ENCODE results near the gene HCRT.

DNA sequence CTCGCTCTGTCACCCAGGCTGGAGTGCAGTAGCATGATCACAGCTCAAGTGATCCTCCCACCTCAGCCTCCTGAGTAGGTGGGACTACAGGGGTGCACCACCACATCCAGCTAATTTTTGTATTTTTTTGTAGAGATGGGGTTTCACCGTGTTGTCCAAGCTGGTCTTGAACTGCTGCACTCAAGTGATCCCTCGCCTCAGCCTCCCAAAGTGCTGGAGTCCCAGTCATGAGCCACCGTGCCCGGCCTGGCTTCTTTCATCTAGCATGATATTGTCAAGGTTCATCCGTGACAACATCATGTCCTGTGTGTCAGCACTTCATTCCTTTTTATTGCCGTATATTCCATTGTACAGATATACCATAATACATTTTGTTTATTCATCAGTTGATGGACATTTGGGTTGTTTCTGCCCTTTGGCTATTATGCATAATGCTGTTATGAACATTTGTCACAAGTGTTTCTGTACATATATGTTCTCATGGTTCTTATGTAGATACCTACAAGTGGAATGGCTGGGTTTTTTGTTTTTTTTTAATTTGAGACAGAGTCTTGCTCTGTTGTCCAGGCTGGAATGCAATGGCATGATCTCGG is 12.4 kb upstream of the HCRT start:
- TF ChIP-seq, protein P1, sequence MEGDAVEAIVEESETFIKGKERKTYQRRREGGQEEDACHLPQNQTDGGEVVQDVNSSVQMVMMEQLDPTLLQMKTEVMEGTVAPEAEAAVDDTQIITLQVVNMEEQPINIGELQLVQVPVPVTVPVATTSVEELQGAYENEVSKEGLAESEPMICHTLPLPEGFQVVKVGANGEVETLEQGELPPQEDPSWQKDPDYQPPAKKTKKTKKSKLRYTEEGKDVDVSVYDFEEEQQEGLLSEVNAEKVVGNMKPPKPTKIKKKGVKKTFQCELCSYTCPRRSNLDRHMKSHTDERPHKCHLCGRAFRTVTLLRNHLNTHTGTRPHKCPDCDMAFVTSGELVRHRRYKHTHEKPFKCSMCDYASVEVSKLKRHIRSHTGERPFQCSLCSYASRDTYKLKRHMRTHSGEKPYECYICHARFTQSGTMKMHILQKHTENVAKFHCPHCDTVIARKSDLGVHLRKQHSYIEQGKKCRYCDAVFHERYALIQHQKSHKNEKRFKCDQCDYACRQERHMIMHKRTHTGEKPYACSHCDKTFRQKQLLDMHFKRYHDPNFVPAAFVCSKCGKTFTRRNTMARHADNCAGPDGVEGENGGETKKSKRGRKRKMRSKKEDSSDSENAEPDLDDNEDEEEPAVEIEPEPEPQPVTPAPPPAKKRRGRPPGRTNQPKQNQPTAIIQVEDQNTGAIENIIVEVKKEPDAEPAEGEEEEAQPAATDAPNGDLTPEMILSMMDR (IDR thresholded peaks at IDR 0.05) = no peak
- no peak for TF ChIP-seq POLR2A (IDR thresholded peaks at IDR 0.05)

Data from uterus (tissue), 2 donors.